Panc1 (cell line): ENCODE data around the gene DIP2C. TPM values are rescaled to one million over a fixed set of nuclear protein-coding genes. Genes with fewer than 3 reads are reported as not detected.
A peak's percentile ranks its signal among the peaks of the same experiment; 100 is the strongest.

ENCODE experiments used
- ATAC-seq: fragments of 200-7000 bp; cut with Tn5 transposase; 2 replicates; pipeline ENCODE4 v1.9.1; 2020; ENCODE audit warnings: mild to moderate bottlenecking, moderate library complexity
- BruUV-seq: library from RNA; stranded (reverse); fragments of 400-500 nt; replicated peaks from 2 replicates; lab custom pipeline; 2021; lab: Mats Ljungman, UMichigan
- CTCF ChIA-PET: fragments of 300-600 bp; sonication (Branson Sonifier 250); formaldehyde crosslinking; loops from one replicate; lab custom pipeline; 2022; ENCODE audit warnings: antibody characterized with exemption; lab: Charles Lee
- POLR2A ChIA-PET: fragments of 300-600 bp; sonication (Branson Sonifier 250); formaldehyde crosslinking; loops from one replicate; lab custom pipeline; 2022; ENCODE audit warnings: antibody characterized with exemption; lab: Charles Lee
- DNase-seq: peaks from one replicate; pipeline ENCODE4 v3.0.0-alpha.2; 2010; ENCODE audit warnings: low read depth, low spot score
- H3K27ac ChIP-seq: 2 replicates; pipeline ENCODE4 v1.5.1; 2011; ENCODE audit warnings: mild to moderate bottlenecking, low read length, inconsistent platforms
- H3K27me3 ChIP-seq: fragments of 200-500 bp; sonication (Bioruptor generic); 2 replicates; pipeline ENCODE4 v1.6.0; 2014; ENCODE audit warnings: low read length, inconsistent platforms; ENCODE audit not compliant: control insufficient read depth, insufficient read depth
- H3K36me3 ChIP-seq: fragments of 200-500 bp; sonication (Bioruptor generic); 2 replicates; pipeline ENCODE4 v1.5.1; 2014; ENCODE audit warnings: inconsistent platforms, mild to moderate bottlenecking, low read length, moderate library complexity; ENCODE audit not compliant: control insufficient read depth, insufficient read depth
- H3K4me1 ChIP-seq: 2 replicates; pipeline ENCODE4 v1.5.1; 2011; ENCODE audit warnings: inconsistent platforms, mild to moderate bottlenecking, low read length, moderate library complexity; ENCODE audit not compliant: control insufficient read depth, insufficient read depth
- H3K4me3 ChIP-seq, 2 experiments: 2 replicates each; pipeline ENCODE4 v1.5.1; 2011 to 2012; ENCODE audit warnings: low read depth in 2 of 2, low read length in 2 of 2, mild to moderate bottlenecking in 2 of 2, inconsistent platforms in 1 of 2, moderate library complexity in 1 of 2
- H3K9me3 ChIP-seq: fragments of 200-500 bp; sonication (Bioruptor generic); 2 replicates; pipeline ENCODE4 v1.5.1; 2014; ENCODE audit warnings: low read depth, mild to moderate bottlenecking, inconsistent platforms, low read length, moderate library complexity; ENCODE audit not compliant: control insufficient read depth, insufficient read depth
- CTCF ChIP-seq: fragments of 450-650 bp; IDR thresholded peaks from 2 replicates; pipeline ENCODE4 v1.5.1; 2017; ENCODE audit warnings: mild to moderate bottlenecking
- POLR2AphosphoS5 ChIP-seq: IDR thresholded peaks from 2 replicates; pipeline ENCODE4 v1.6.1; 2012; ENCODE audit warnings: mild to moderate bottlenecking, low read depth, low read length, moderate library complexity
- REST ChIP-seq, 2 experiments: IDR thresholded peaks; 2 replicates each; pipeline ENCODE4 v1.6.1; 2011 to 2012; ENCODE audit warnings: low read depth in 2 of 2, control low read depth in 1 of 2, low read length in 1 of 2, mild to moderate bottlenecking in 1 of 2, moderate library complexity in 1 of 2; ENCODE audit not compliant: insufficient read depth in 1 of 2
- SIN3A ChIP-seq: IDR thresholded peaks from 2 replicates; pipeline ENCODE4 v1.6.1; 2012; ENCODE audit warnings: low read depth, mild to moderate bottlenecking, low read length, moderate library complexity, borderline replicate concordance; ENCODE audit not compliant: insufficient read depth
- TCF7L2 ChIP-seq: IDR thresholded peaks from 2 replicates; pipeline ENCODE4 v1.6.1; 2011; ENCODE audit warnings: mild to moderate bottlenecking, low read depth, low read length, inconsistent platforms
- in situ Hi-C: cut with HindIII; loops from 2 replicates; pipeline ENCODE4 v1.10.0; 2016; ENCODE audit warnings: low sequenced_read_pairs, low pct_unique_long_range_greater_than_20kb
- intact Hi-C: fragments of 100-400 bp; cut with micrococcal nuclease; formaldehyde crosslinking; loops from one replicate; pipeline ENCODE4 v1.10.0; 2022; ENCODE audit not compliant: unreplicated experiment
- total RNA-seq: library from RNA; stranded (reverse); gene quantifications from one replicate; pipeline ENCODE4 v1.2.1, GENCODE V29; 2021; ENCODE audit not compliant: unreplicated experiment

The DIP2C gene
- total RNA-seq, 1 experiment from 2014 or later = 13.2 TPM

- CTCF ChIA-PET = no interaction called here
- TF ChIP-seq REST (IDR thresholded peaks at IDR 0.05; ENCODE audit: insufficient read depth in 1 of 2, low read depth in 2 of 2, low read length in 1 of 2) (no peak), TCF7L2 (no peak), POLR2AphosphoS5 (no peak), CTCF (no peak), SIN3A (no peak)
- POLR2A ChIA-PET = no interaction called here
- no peak overlapping the region for H3K4me3 ChIP-seq
- H3K36me3 ChIP-seq = no peaks in the 10 kb centered on the region
- DNase-seq = no peak
- H3K27ac ChIP-seq = no peak overlapping the region
- H3K4me1 ChIP-seq = peaks cover 12% of the 10 kb centered on the region
- no peaks in the 10 kb centered on the region for H3K27me3 ChIP-seq
- no TSS peak for BruUV-seq
- H3K9me3 ChIP-seq = no peaks in the 10 kb centered on the region
- peak; percentile 33; the same call in 1 of the 2 replicates for ATAC-seq
- intact Hi-C loops (no loop called here), in situ Hi-C loops (no loop called here)
These were observed 350.5 kb downstream of the DIP2C start for GRCh38 chr10:339038-339391.

- ATAC-seq = peak; percentile 94
- POLR2A ChIA-PET = no interaction called here
- BruUV-seq = no TSS peak
- intact Hi-C loops = no loop called here
- peaks cover 12% of the 10 kb centered on the region for H3K4me1 ChIP-seq
- in situ Hi-C loops = no loop called here
- CTCF ChIA-PET = no interaction called here
- H3K9me3 ChIP-seq = no peaks in the 10 kb centered on the region
- no peaks in the 10 kb centered on the region for H3K27me3 ChIP-seq
- peak; percentile 45 for DNase-seq
- TF ChIP-seq POLR2AphosphoS5 (no peak), TCF7L2 (no peak), REST (IDR thresholded peaks at IDR 0.05; ENCODE audit: insufficient read depth in 1 of 2, low read depth in 2 of 2, low read length in 1 of 2) (no peak), SIN3A (no peak), CTCF (no peak)
- H3K36me3 ChIP-seq = no peaks in the 10 kb centered on the region
- H3K4me3 ChIP-seq = peak overlapping the region in 1 of 2 experiments; percentile 20; a peak in 1 of 4 replicates
- H3K27ac ChIP-seq = no peak overlapping the region
These were observed 351.1 kb downstream of the DIP2C start for GRCh38 chr10:338171-339037.
